H1 (cell line): ENCODE measurements around the gene RSF1. TPM values are rescaled to one million over a fixed set of nuclear protein-coding genes. Genes with fewer than 3 reads are reported as not detected.

Source experiments
- CTCF ChIA-PET: fragments of 300-600 bp; sonication (Branson Sonifier 250); formaldehyde crosslinking; loops from one replicate; lab custom pipeline; 2021; ENCODE audit not compliant: partially characterized antibody; lab: Charles Lee
- POLR2A ChIA-PET: fragments of 300-600 bp; sonication (Branson Sonifier 250); formaldehyde crosslinking; loops from one replicate; lab custom pipeline; 2021; ENCODE audit warnings: inconsistent platforms; ENCODE audit not compliant: partially characterized antibody; lab: Charles Lee
- DNase-seq, 2 experiments: peaks; one replicate each; pipeline versions ENCODE4 v3.0.0 to v3.0.0-alpha.2; 2010 to 2022; ENCODE audit warnings: low spot score in 2 of 2, low read depth in 1 of 2, mixed read lengths in 1 of 2
- FAIRE-seq: peaks from 2 replicates; lab custom pipeline; 2011; peaks lifted over from hg19 to GRCh38; lab: Jason Lieb, UNC
- H2AFZ ChIP-seq: 2 replicates; pipeline ENCODE4 v1.8.1; 2012; ENCODE audit warnings: low read length, inconsistent platforms
- H2AK5ac ChIP-seq: 2 replicates; pipeline ENCODE4 v1.6.1; 2013; ENCODE audit warnings: low read depth, low read length
- H2BK120ac ChIP-seq: replicated peaks from 2 replicates; pipeline ENCODE3; 2013; ENCODE audit warnings: low read depth, low read length, inconsistent platforms
- H2BK12ac ChIP-seq: 2 replicates; pipeline ENCODE4 v1.6.1; 2013; ENCODE audit warnings: low read depth, low read length
- H2BK15ac ChIP-seq: 2 replicates; pipeline ENCODE4 v1.6.1; 2013; ENCODE audit warnings: low read length
- H2BK20ac ChIP-seq: 2 replicates; pipeline ENCODE4 v1.6.1; 2013; ENCODE audit warnings: low read length
- H2BK5ac ChIP-seq: 2 replicates; pipeline ENCODE4 v1.6.1; 2013; ENCODE audit warnings: low read depth, low read length
- H3K14ac ChIP-seq: 2 replicates; pipeline ENCODE4 v1.6.1; 2013; ENCODE audit warnings: inconsistent platforms; ENCODE audit not compliant: insufficient read length
- H3K18ac ChIP-seq: 2 replicates; pipeline ENCODE4 v1.6.1; 2013; ENCODE audit warnings: low read length; ENCODE audit errors: extremely low read depth
- H3K23ac ChIP-seq: 2 replicates; pipeline ENCODE4 v1.6.1; 2013; ENCODE audit warnings: inconsistent platforms; ENCODE audit not compliant: insufficient read length
- H3K23me2 ChIP-seq: 2 replicates; pipeline ENCODE4 v1.6.1; 2013; ENCODE audit warnings: low read depth, low read length
- H3K27ac ChIP-seq: 2 replicates; pipeline ENCODE4 v1.6.1; 2011; ENCODE audit warnings: low read depth, low read length, inconsistent platforms
- H3K27me3 ChIP-seq, 4 experiments: replicated peaks in 1 of 4; 1 replicate in 1 of 4; 2 replicates in 3 of 4; pipeline versions ENCODE4 v1.6.1 to v1.8.1; 2011 to 2013; ENCODE audit warnings: low read length in 3 of 4, mild to moderate bottlenecking in 3 of 4, inconsistent platforms in 2 of 4, mixed read lengths in 2 of 4, moderate library complexity in 1 of 4; ENCODE audit not compliant: control insufficient read depth in 3 of 4, insufficient read depth in 3 of 4; ENCODE audit errors: extremely low read depth in 1 of 4
- H3K36me3 ChIP-seq, 4 experiments: 2 replicates each; pipeline versions ENCODE4 v1.6.1 to v1.8.1; 2011 to 2013; ENCODE audit warnings: mild to moderate bottlenecking in 4 of 4, low read length in 3 of 4, moderate library complexity in 2 of 4, control low read depth in 1 of 4, inconsistent platforms in 1 of 4; ENCODE audit not compliant: insufficient read depth in 4 of 4, control insufficient read depth in 2 of 4
- H3K4ac ChIP-seq: replicated peaks from 2 replicates; pipeline ENCODE3; 2013; ENCODE audit warnings: low read length, low read depth, mixed read lengths, inconsistent platforms; ENCODE audit not compliant: insufficient read length
- H3K4me1 ChIP-seq, 4 experiments: replicated peaks in 1 of 4; 1 replicate in 1 of 4; 2 replicates in 3 of 4; pipeline versions ENCODE4 v1.6.1 to v1.8.1; 2011 to 2013; ENCODE audit warnings: low read length in 3 of 4, inconsistent platforms in 2 of 4, mixed read lengths in 1 of 4; ENCODE audit not compliant: insufficient read depth in 4 of 4, control insufficient read depth in 3 of 4
- H3K4me2 ChIP-seq, 2 experiments: 2 replicates each; pipeline versions ENCODE4 v1.6.1 to v1.8.1; 2011 to 2013; ENCODE audit warnings: low read depth in 2 of 2, low read length in 2 of 2, control low read depth in 1 of 2, inconsistent platforms in 1 of 2, mild to moderate bottlenecking in 1 of 2; ENCODE audit not compliant: insufficient read depth in 1 of 2
- H3K4me3 ChIP-seq, 4 experiments: fragments of 200-600, 300-600 bp in 1 of 4; sonication (generic), shearing (Covaris generic), sonication (Bioruptor Twin) in 1 of 4; 2 replicates each; pipeline versions ENCODE4 v1.5.1 to v1.8.1; 2011 to 2016; ENCODE audit warnings: low read length in 4 of 4, low read depth in 3 of 4, control low read depth in 2 of 4, inconsistent platforms in 2 of 4, mild to moderate bottlenecking in 2 of 4, mixed read lengths in 1 of 4, moderate library complexity in 1 of 4; ENCODE audit not compliant: insufficient read depth in 2 of 4; ENCODE audit errors: extremely low read depth in 1 of 4
- H3K56ac ChIP-seq: replicated peaks from 2 replicates; pipeline ENCODE3; 2013; ENCODE audit warnings: low read depth, mild to moderate bottlenecking, mixed read lengths, low read length, inconsistent platforms; ENCODE audit not compliant: insufficient read length
- H3K79me1 ChIP-seq: 2 replicates; pipeline ENCODE4 v1.6.1; 2013; ENCODE audit warnings: low read depth, low read length, control low read depth
- H3K79me2 ChIP-seq, 2 experiments: 2 replicates each; pipeline versions ENCODE4 v1.6.1 to v1.8.1; 2012 to 2013; ENCODE audit warnings: low read length in 2 of 2, mild to moderate bottlenecking in 2 of 2, inconsistent platforms in 1 of 2; ENCODE audit not compliant: insufficient read depth in 2 of 2, control insufficient read depth in 1 of 2
- H3K9ac ChIP-seq, 4 experiments: replicated peaks in 1 of 4; 1 replicate in 1 of 4; 2 replicates in 3 of 4; pipeline versions ENCODE4 v1.6.1 to v1.8.1; 2011 to 2013; ENCODE audit warnings: low read depth in 3 of 4, low read length in 3 of 4, control low read depth in 2 of 4, mild to moderate bottlenecking in 2 of 4, moderate library complexity in 2 of 4, inconsistent platforms in 1 of 4; ENCODE audit errors: extremely low read depth in 1 of 4
- H3K9me3 ChIP-seq, 2 experiments: 2 replicates each; pipeline versions ENCODE4 v1.6.1 to v1.8.1; 2012 to 2013; ENCODE audit warnings: mild to moderate bottlenecking in 2 of 2, moderate library complexity in 2 of 2, control low read depth in 1 of 2, inconsistent platforms in 1 of 2, low read depth in 1 of 2, low read length in 1 of 2, mixed read lengths in 1 of 2; ENCODE audit not compliant: insufficient read depth in 2 of 2
- H4K20me1 ChIP-seq, 2 experiments: replicated peaks in 1 of 2; 2 replicates each; pipeline versions ENCODE3 to v1.8.1; 2011 to 2013; ENCODE audit warnings: inconsistent platforms in 2 of 2, low read length in 2 of 2, mild to moderate bottlenecking in 1 of 2; ENCODE audit not compliant: insufficient read depth in 2 of 2, control insufficient read depth in 1 of 2
- H4K5ac ChIP-seq: 2 replicates; pipeline ENCODE4 v1.6.1; 2013; ENCODE audit warnings: low read length, low read depth, mixed read lengths, inconsistent platforms; ENCODE audit not compliant: insufficient read length
- H4K8ac ChIP-seq: 2 replicates; pipeline ENCODE4 v1.8.0; 2013; ENCODE audit warnings: mild to moderate bottlenecking, moderate library complexity, low read length, inconsistent platforms; ENCODE audit not compliant: insufficient read depth; ENCODE audit errors: extremely low read depth
- H4K91ac ChIP-seq: replicated peaks from 2 replicates; pipeline ENCODE3; 2013; ENCODE audit warnings: low read length, mixed read lengths, inconsistent platforms; ENCODE audit not compliant: insufficient read length
- BRCA1 ChIP-seq: IDR thresholded peaks from 2 replicates; pipeline ENCODE4 v1.6.1; 2012; ENCODE audit warnings: low read depth, low read length, improper control_type of control experiment
- FOSL1 ChIP-seq: IDR thresholded peaks from 2 replicates; pipeline ENCODE4 v1.6.1; 2011; ENCODE audit warnings: mild to moderate bottlenecking, low read depth, low read length, moderate library complexity; ENCODE audit not compliant: insufficient read depth
- KDM1A ChIP-seq: fragments of 200-600, 300-600 bp; sonication (generic); IDR thresholded peaks from 2 replicates; pipeline ENCODE4 v1.7.1; 2016; ENCODE audit warnings: mild to moderate bottlenecking, low read length, borderline replicate concordance
- PHF8 ChIP-seq: fragments of 200-600 bp; sonication (generic); conservative IDR thresholded peaks from 2 replicates; pipeline ENCODE4 v1.7.1; 2012; ENCODE audit warnings: low read depth, mild to moderate bottlenecking, inconsistent platforms, low read length, moderate library complexity
- SRF ChIP-seq: IDR thresholded peaks from 2 replicates; pipeline ENCODE4 v1.6.1; 2011; ENCODE audit warnings: mild to moderate bottlenecking, low read depth, low read length, moderate library complexity
- SUZ12 ChIP-seq: fragments of 200-600 bp; sonication (generic); IDR thresholded peaks from 2 replicates; pipeline ENCODE4 v1.6.1; 2012; ENCODE audit warnings: mild to moderate bottlenecking, inconsistent platforms, low read length, moderate library complexity, mixed read lengths
- USF2 ChIP-seq: IDR thresholded peaks from 2 replicates; pipeline ENCODE4 v1.6.1; 2011; ENCODE audit warnings: low read length, improper control_type of control experiment
- WGBS, 2 experiments: shearing (Covaris generic) in 1 of 2; methylation state at CpG; one replicate each; pipeline versions ENCODE4 v1.1.6 to v1.1.7; 2013 to 2015; ENCODE audit warnings: low lambda C conversion rate in 2 of 2, mixed read lengths in 2 of 2, inconsistent platforms in 1 of 2, low coverage in 1 of 2, missing lambda C conversion rate in 1 of 2; ENCODE audit not compliant: insufficient replicate concordance in 2 of 2, insufficient coverage in 1 of 2, insufficient read length in 1 of 2; ENCODE audit errors: extremely low coverage in 1 of 2, missing lambda C conversion rate in 1 of 2; 5-methylcytosine and 5-hydroxymethylcytosine counted together
- polyA plus RNA-seq, 7 experiments: library from polyadenylated mRNA; depleted of rRNA in 3 of 7; stranded (reverse) in 5 of 7; unstranded in 2 of 7; fragments of >200 nt in 5 of 7; fragments of 200-250 nt in 2 of 7; gene quantifications; 1 replicate in 5 of 7; 2 replicates in 1 of 7; 4 replicates in 1 of 7; pipeline versions ENCODE4 v1.2.1 to v1.2.3, GENCODE V29; 2011 to 2013; ENCODE audit warnings: missing spikeins in 2 of 7, mixed read lengths in 2 of 7
- total RNA-seq: library from RNA; stranded (reverse); fragmentation: NEBNext Ultra II Directional; extraction: Animal tissue kit (Norgen Biotek cat#: 25700); gene quantifications from 2 replicates; pipeline ENCODE4 v1.2.1, GENCODE V29; 2021

Gene RSF1
- total and polyA plus RNA-seq, 2 of the 8 experiments (the other 6 are each of a cell fraction or from before 2014, with no cell fraction given), result 17.8 to 87.9 TPM

GRCh38 chr11:77748266-77748665 lies 72.3 kb downstream of the RSF1 start:
- H3K79me2 ChIP-seq, result peaks cover 3 to 62% of the 10 kb centered on the region in 2 experiments; a peak in 2 of 4 replicates
- H3K56ac ChIP-seq, result no peak overlapping the region
- no peak overlapping the region for H3K23ac ChIP-seq
- no peak overlapping the region for H3K27ac ChIP-seq
- 75% methylated on average over 5 of the region's 5 CpGs; no CpG with 5 or more reads in 1 of the 2 experiments for WGBS, 2 experiments
- H3K23me2 ChIP-seq, result no peaks in the 10 kb centered on the region
- DNase-seq (no peak), FAIRE-seq (no peak)
- no peak overlapping the region for H4K5ac ChIP-seq
- no peak overlapping the region for H3K18ac ChIP-seq
- no peak overlapping the region for H2BK5ac ChIP-seq
- no peak overlapping the region for H4K8ac ChIP-seq
- peaks cover 3 to 6% of the 10 kb centered on the region in 2 experiments for H4K20me1 ChIP-seq
- no peak overlapping the region for H2BK15ac ChIP-seq
- H3K36me3 ChIP-seq, result peaks cover 0 to 3% (median 0%) of the 10 kb centered on the region in 4 experiments; a peak in 1 of 8 replicates
- CTCF ChIA-PET, result no interaction called here
- H3K9me3 ChIP-seq, result no peaks in the 10 kb centered on the region
- peaks cover 7% of the 10 kb centered on the region for H3K79me1 ChIP-seq
- H3K4me3 ChIP-seq, result no peak overlapping the region
- POLR2A ChIA-PET, result interaction anchor here (0.7 to 1.2 kb wide), 2 partner anchors 28 to 72 kb away, joined by 3 to 4 read pairs; no protein-coding TSS in a partner anchor
- H3K4ac ChIP-seq, result no peak overlapping the region
- TF ChIP-seq FOSL1 (no peak), USF2 (no peak), BRCA1 (no peak), SRF (no peak), KDM1A (no peak), SUZ12 (no peak), PHF8 (no peak)
- no peak overlapping the region for H3K14ac ChIP-seq
- H3K4me1 ChIP-seq, result peaks cover 2 to 20% (median 14%) of the 10 kb centered on the region in 4 experiments; a peak in 5 of 7 replicates
- H2BK12ac ChIP-seq, result no peak overlapping the region
- no peak overlapping the region for H2AK5ac ChIP-seq
- H3K4me2 ChIP-seq, result no peak overlapping the region
- no peak overlapping the region for H2BK20ac ChIP-seq
- H4K91ac ChIP-seq, result no peak overlapping the region
- H2BK120ac ChIP-seq, result no peak overlapping the region
- no peak overlapping the region for H2AFZ ChIP-seq
- no peaks in the 10 kb centered on the region for H3K27me3 ChIP-seq
- H3K9ac ChIP-seq, result no peak overlapping the region
